Measurements from ENCODE around the gene STK39.

STK39 gene

GRCh38 chr2:167955264-167955906 is 292.0 kb downstream of the STK39 start:
- DNase-seq (ENCODE audit: low read depth) = no peak

- DNase-seq (ENCODE audit: low read depth) = no peak
These were observed 292.9 kb downstream of the STK39 start for GRCh38 chr2:167954495-167954894.

- no peak for DNase-seq (ENCODE audit: low read depth)
These were observed 293.6 kb downstream of the STK39 start for GRCh38 chr2:167953776-167954175.

GRCh38 chr2:167950571-167950970 is 296.8 kb downstream of the STK39 start:
- DNase-seq (ENCODE audit: low read depth) = no peak

GRCh38 chr2:167946441-167946841 is 301.0 kb downstream of the STK39 start:
- DNase-seq (ENCODE audit: low read depth) = no peak

GRCh38 chr2:167945660-167946368 is 301.6 kb downstream of the STK39 start:
- DNase-seq (ENCODE audit: low read depth) = no peak

- DNase-seq (ENCODE audit: low read depth) = no peak
These were observed 302.4 kb downstream of the STK39 start for GRCh38 chr2:167944825-167945659.

GRCh38 chr2:167943897-167944296 is 303.5 kb downstream of the STK39 start:
- no peak for DNase-seq (ENCODE audit: low read depth)

- DNase-seq (ENCODE audit: low read depth) = no peak
These were observed 304.0 kb downstream of the STK39 start for GRCh38 chr2:167943368-167943767.

GRCh38 chr2:167942366-167943081 is 304.9 kb downstream of the STK39 start:
- no peak for DNase-seq (ENCODE audit: low read depth)

- no peak for DNase-seq (ENCODE audit: low read depth)
These were observed 305.8 kb downstream of the STK39 start for GRCh38 chr2:167941604-167942003.

- DNase-seq (ENCODE audit: low read depth) = no peak
These were observed 306.5 kb downstream of the STK39 start for GRCh38 chr2:167940734-167941507.

GRCh38 chr2:167940346-167940725 is 307.1 kb downstream of the STK39 start:
- DNase-seq (ENCODE audit: low read depth) = no peak

GRCh38 chr2:167939514-167940345 is 307.7 kb downstream of the STK39 start:
- DNase-seq (ENCODE audit: low read depth) = no peak

- DNase-seq (ENCODE audit: low read depth) = no peak
These were observed 310.0 kb downstream of the STK39 start for GRCh38 chr2:167937403-167937802.

- no peak for DNase-seq (ENCODE audit: low read depth)
These were observed 311.6 kb downstream of the STK39 start for GRCh38 chr2:167935803-167936110.

GRCh38 chr2:167933097-167933814 is 314.1 kb downstream of the STK39 start:
- no peak for DNase-seq (ENCODE audit: low read depth)

- no peak for DNase-seq (ENCODE audit: low read depth)
These were observed 315.2 kb downstream of the STK39 start for GRCh38 chr2:167932123-167932693.

GRCh38 chr2:167929484-167929883 is 317.9 kb downstream of the STK39 start:
- DNase-seq (ENCODE audit: low read depth) = no peak

GRCh38 chr2:167928434-167928833 is 319.0 kb downstream of the STK39 start:
- DNase-seq (ENCODE audit: low read depth) = no peak

All from T follicular helper cell (primary cell).